ENCODE data around the gene PTPRCAP. TPM values are rescaled to one million over a fixed set of nuclear protein-coding genes. Genes with fewer than 3 reads are reported as not detected.

The PTPRCAP gene
- total and polyA plus RNA-seq, 9 of the 15 experiments (the other 6 are each of a cell fraction or from before 2014, with no cell fraction given): 0.22 to 2.0 (median 1.1) TPM; not detected in 4

DNA sequence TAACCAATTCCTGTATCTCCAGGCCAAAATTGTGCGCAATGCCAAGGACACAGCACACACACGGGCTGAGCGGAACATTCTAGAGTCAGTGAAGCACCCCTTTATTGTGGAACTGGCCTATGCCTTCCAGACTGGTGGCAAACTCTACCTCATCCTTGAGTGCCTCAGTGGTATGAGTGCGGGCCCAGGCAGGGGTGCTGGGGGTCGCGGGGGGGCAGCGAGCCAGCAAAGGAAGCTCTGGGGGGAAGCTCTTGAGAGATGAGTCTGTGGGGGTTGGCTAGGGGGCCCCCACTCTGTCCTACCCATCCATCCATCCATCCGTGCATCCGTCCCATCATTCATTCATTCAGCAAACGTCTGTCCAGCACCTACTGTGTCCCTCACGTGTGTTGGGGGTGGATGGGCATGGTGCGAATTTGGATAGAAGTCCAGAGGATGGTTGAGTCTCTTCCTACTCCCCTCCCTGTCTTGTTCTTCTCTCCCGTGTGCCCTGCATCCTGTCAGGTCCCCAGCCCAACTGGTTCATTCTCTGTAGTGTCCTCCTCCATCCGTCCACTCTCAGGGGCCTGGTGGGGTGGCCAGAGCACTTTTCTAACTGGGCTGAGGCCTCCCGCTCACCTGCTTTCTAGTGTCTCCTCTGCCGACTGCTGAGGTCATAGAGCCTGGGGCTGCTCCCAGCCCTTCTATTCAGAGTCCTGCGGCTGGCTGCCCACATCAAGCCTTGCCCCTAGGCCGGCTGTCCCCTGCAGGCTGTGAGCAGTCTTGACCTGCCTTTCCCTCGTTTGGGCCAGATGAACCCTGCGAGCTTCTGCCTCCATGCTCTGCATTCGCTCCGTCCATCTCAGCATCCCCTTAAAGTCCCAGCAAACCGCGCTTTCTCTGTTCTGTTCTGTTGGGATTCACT is 5.9 kb downstream of the PTPRCAP start:
- no peak overlapping the region for H3K4me2 ChIP-seq (ENCODE audit: insufficient read depth, low read length)
- H2AFZ ChIP-seq (ENCODE audit: low read depth, low read length): no peak overlapping the region
- H3K27me3 ChIP-seq (ENCODE audit: control insufficient read depth in 2 of 2, insufficient read depth in 2 of 2, low read length in 2 of 2): no peaks in the 10 kb centered on the region
- TF ChIP-seq CREM (IDR thresholded peaks at IDR 0.05; ENCODE audit: low read depth) (no peak), POLR2G (IDR thresholded peaks at IDR 0.05; ENCODE audit: low read depth, low read length) (0 out of 2 replicates have a peak, but pooled peaks have one; percentile 31), PTRF (tag; IDR thresholded peaks at IDR 0.05) (no peak), SP1 (CRISPR knock-in tag; IDR thresholded peaks at IDR 0.05) (no peak), ZNF695 (CRISPR knock-in tag; IDR thresholded peaks at IDR 0.05) (no peak), RBFOX2 (IDR thresholded peaks at IDR 0.05; ENCODE audit: low read depth, low read length) (peak; percentile 9; the same call in 1 of the 2 replicates), RFX7 (CRISPR knock-in tag; IDR thresholded peaks at IDR 0.05) (no peak)
- H4K20me1 ChIP-seq (replicated peaks; ENCODE audit: control insufficient read depth, insufficient read depth, low read length): no peaks in the 10 kb centered on the region
- H3K79me2 ChIP-seq (ENCODE audit: control insufficient read depth, insufficient read depth, low read length): peaks cover 25% of the 10 kb centered on the region
- intact Hi-C loops (cut with micrococcal nuclease) (no loop called here), in situ Hi-C loops (cut with MboI) (no loop called here)
- H3K9me1 ChIP-seq (ENCODE audit: control insufficient read depth, insufficient read depth, low read length): peaks cover 7% of the 10 kb centered on the region
- peaks cover 22 to 62% of the 10 kb centered on the region in 2 experiments for H3K4me1 ChIP-seq (replicated peaks in 1 of 2; ENCODE audit: control insufficient read depth in 2 of 2, insufficient read depth in 2 of 2, low read length in 2 of 2)
- H3K4me3 ChIP-seq: no peak overlapping the region
- CTCF ChIA-PET (ENCODE audit: low intra/inter-chr PET ratio): no interaction called here
- H3K9me3 ChIP-seq (replicated peaks; ENCODE audit: control insufficient read depth, insufficient read depth, low read depth, low read length): no peaks in the 10 kb centered on the region
- FAIRE-seq (no peak), ATAC-seq (no peak), DNase-seq (ENCODE audit: extremely low read depth in 1 of 4, low spot score in 3 of 4) (no peak)
- POLR2A ChIA-PET: interaction anchor here (1.1 to 3.6 kb wide), 2 partner anchors 6 to 10 kb away, joined by 3 to 21 read pairs; partner anchors contain the start of gene PTPRCAP
- WGBS (ENCODE audit: insufficient coverage, low coverage, missing lambda C conversion rate): 93% methylated on average over 22 of the region's 24 CpGs
- peak overlapping the region in 1 of 2 experiments; percentile 48; a peak in 1 of 4 replicates for H3K9ac ChIP-seq (ENCODE audit: insufficient read depth in 1 of 2, low read depth in 2 of 2, low read length in 2 of 2)
- peaks cover 70% of the 10 kb centered on the region; the same call in 2 of the 3 replicates for H3K36me3 ChIP-seq (ENCODE audit: control insufficient read depth, insufficient read depth, low read length)
- BruUV-seq (replicated peaks): no TSS peak
- no peak overlapping the region for H3K27ac ChIP-seq (ENCODE audit: extremely low read depth, low read depth, low read length)
